Esophagus (tissue), 2 donors: ENCODE results near the gene CDC42EP2. TPM values are rescaled to one million over a fixed set of nuclear protein-coding genes. Genes with fewer than 3 reads are reported as not detected.
A peak's percentile ranks its signal among the peaks of the same experiment; 100 is the strongest.

ENCODE experiments used
- H3K27ac ChIP-seq, 2 donors: one replicate each; pipeline ENCODE4 v1.5.1; 2013; ENCODE audit warnings: low read depth in 2 of 2, mild to moderate bottlenecking in 2 of 2, inconsistent platforms in 1 of 2, low read length in 1 of 2, moderate library complexity in 1 of 2
- H3K27me3 ChIP-seq, 2 donors: one replicate each; pipeline ENCODE4 v1.6.1; 2013; ENCODE audit warnings: low read length in 2 of 2, control low read depth in 1 of 2, mild to moderate bottlenecking in 1 of 2; ENCODE audit not compliant: insufficient read depth in 2 of 2, control insufficient read depth in 1 of 2
- H3K36me3 ChIP-seq, 2 donors: one replicate each; pipeline ENCODE4 v1.6.1; 2013; ENCODE audit warnings: low read length in 1 of 2; ENCODE audit not compliant: control insufficient read depth in 2 of 2, insufficient read depth in 2 of 2
- H3K4me1 ChIP-seq, 2 donors: one replicate each; pipeline ENCODE4 v1.6.1; 2013; ENCODE audit warnings: low read length in 1 of 2; ENCODE audit not compliant: control insufficient read depth in 2 of 2, insufficient read depth in 2 of 2
- H3K4me3 ChIP-seq, 2 donors: one replicate each; pipeline ENCODE4 v1.5.1; 2013; ENCODE audit warnings: low read length in 2 of 2, mild to moderate bottlenecking in 2 of 2, low read depth in 1 of 2, moderate library complexity in 1 of 2
- H3K9me3 ChIP-seq, 2 donors: one replicate each; pipeline ENCODE4 v1.6.1; 2013; ENCODE audit warnings: mild to moderate bottlenecking in 2 of 2, low read depth in 1 of 2, low read length in 1 of 2, moderate library complexity in 1 of 2; ENCODE audit not compliant: control insufficient read depth in 2 of 2, insufficient read depth in 1 of 2
- WGBS, 2 donors: extraction: QIAGEN DNeasy Blood & Tissue Kit; methylation state at CpG; one replicate each; pipeline ENCODE4 v1.1.7; 2013; 5-methylcytosine and 5-hydroxymethylcytosine counted together
- polyA plus RNA-seq, 2 donors: library from polyadenylated mRNA; stranded (reverse); fragments of 200-250 nt; gene quantifications; one replicate each; pipeline ENCODE4 v1.2.3, GENCODE V29; 2013
- donor health status: healthy with polysubstance abuse.
- donor health status: Bipolar disorder and iron deficiency.

Gene CDC42EP2
- polyA plus RNA-seq, 2 donors = 4.4 to 4.7 TPM

GRCh38 chr11:65297026-65297672 is 17.5 kb upstream of the CDC42EP2 start:
- peaks cover 3 to 12% of the 10 kb centered on the region in 2 donors for H3K36me3 ChIP-seq
- WGBS, 2 donors = 83 to 85% methylated on average over 12 of the region's 12 CpGs
- H3K4me1 ChIP-seq = peaks cover 3 to 5% of the 10 kb centered on the region in 2 donors
- no peaks in the 10 kb centered on the region for H3K27me3 ChIP-seq
- H3K27ac ChIP-seq = peak overlapping the region; percentile 74 to 80
- no peak overlapping the region for H3K4me3 ChIP-seq
- no peaks in the 10 kb centered on the region for H3K9me3 ChIP-seq

GRCh38 chr11:65298131-65298535 is 16.5 kb upstream of the CDC42EP2 start:
- 59 to 73% methylated on average over 8 of the region's 8 CpGs for WGBS, 2 donors
- Histone ChIP-seq H3K27ac (peak overlapping the region; percentile 76 to 87), H3K9me3 (no peaks in the 10 kb centered on the region), H3K4me3 (no peak overlapping the region), H3K27me3 (no peaks in the 10 kb centered on the region), H3K36me3 (peaks cover 3 to 9% of the 10 kb centered on the region in 2 donors), H3K4me1 (peaks cover 3 to 7% of the 10 kb centered on the region in 2 donors)

GRCh38 chr11:65298655-65299179 is 15.9 kb upstream of the CDC42EP2 start:
- WGBS, 2 donors = 60 to 76% methylated on average over 12 of the region's 12 CpGs
- Histone ChIP-seq H3K9me3 (no peaks in the 10 kb centered on the region), H3K4me3 (no peak overlapping the region), H3K36me3 (peaks cover 3 to 10% of the 10 kb centered on the region in 2 donors), H3K4me1 (peaks cover 3 to 7% of the 10 kb centered on the region in 2 donors), H3K27ac (peak overlapping the region; percentile 76 to 87), H3K27me3 (no peaks in the 10 kb centered on the region)

GRCh38 chr11:65300621-65301275 is 13.9 kb upstream of the CDC42EP2 start:
- Histone ChIP-seq H3K27me3 (no peaks in the 10 kb centered on the region), H3K4me1 (peaks cover 0 to 4% of the 10 kb centered on the region in 2 donors), H3K27ac (peak overlapping the region in 1 of 2 donors; percentile 16), H3K36me3 (peaks cover 3 to 11% of the 10 kb centered on the region in 2 donors), H3K9me3 (no peaks in the 10 kb centered on the region), H3K4me3 (no peak overlapping the region)
- WGBS, 2 donors = 85 to 90% methylated on average over 17 of the region's 17 CpGs

DNA sequence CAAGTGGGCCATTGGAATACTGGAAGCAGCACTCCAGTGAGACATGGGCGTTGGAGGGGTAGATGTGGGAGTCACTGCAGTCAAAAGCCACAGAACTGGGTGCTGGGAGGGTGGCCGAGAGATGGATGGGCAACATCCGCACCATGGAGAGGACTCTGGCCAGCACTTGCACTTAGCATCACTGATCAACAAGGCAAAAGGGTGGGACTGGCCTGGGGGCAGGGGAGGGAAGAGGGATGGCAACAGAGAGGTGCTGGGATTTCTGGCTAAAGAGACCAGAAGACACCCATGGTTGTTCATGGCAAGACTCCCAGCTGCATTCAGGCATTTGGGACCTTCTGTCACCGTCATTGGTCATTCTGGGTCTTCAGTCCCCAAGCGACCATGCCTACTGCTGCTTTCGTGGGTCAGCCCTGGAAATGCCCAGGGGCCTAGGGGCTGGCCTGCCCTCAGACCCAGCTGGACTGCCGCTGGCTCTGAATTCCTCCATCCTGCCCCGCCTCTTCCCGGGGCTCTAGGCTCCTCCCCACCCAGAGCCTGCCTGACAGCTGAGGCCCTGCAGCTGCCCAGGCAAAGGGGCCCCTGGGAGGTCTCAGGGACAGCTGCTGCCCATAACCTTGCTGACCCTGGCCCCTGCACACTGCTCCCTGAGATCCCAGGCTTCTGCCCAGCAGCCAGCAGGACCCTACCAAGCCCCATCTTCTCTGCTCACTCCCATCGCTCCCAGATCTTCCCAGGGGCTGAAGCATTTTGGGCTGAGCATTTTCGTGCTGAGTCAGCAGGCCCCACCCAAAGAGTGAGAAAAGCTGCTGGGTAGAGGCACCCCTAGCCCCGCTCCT is 13.0 kb upstream of the CDC42EP2 start:
- peaks cover 3 to 8% of the 10 kb centered on the region in 2 donors for H3K36me3 ChIP-seq
- no peak overlapping the region for H3K4me3 ChIP-seq
- H3K9me3 ChIP-seq = no peaks in the 10 kb centered on the region
- WGBS, 2 donors = 66 to 69% methylated on average over 12 of the region's 12 CpGs
- H3K4me1 ChIP-seq = peaks cover 0 to 4% of the 10 kb centered on the region in 2 donors
- no peaks in the 10 kb centered on the region for H3K27me3 ChIP-seq
- H3K27ac ChIP-seq = peak overlapping the region; percentile 16 to 17

- H3K27me3 ChIP-seq = no peaks in the 10 kb centered on the region
- no peaks in the 10 kb centered on the region for H3K9me3 ChIP-seq
- no peak overlapping the region for H3K4me3 ChIP-seq
- H3K27ac ChIP-seq = no peak overlapping the region
- peaks cover 0 to 3% of the 10 kb centered on the region in 2 donors for H3K36me3 ChIP-seq
- WGBS, 2 donors = 92 to 94% methylated on average over 3 of the region's 3 CpGs
- H3K4me1 ChIP-seq = peaks cover 2% of the 10 kb centered on the region in 2 donors
These were observed 11.1 kb upstream of the CDC42EP2 start for GRCh38 chr11:65303555-65303954.

GRCh38 chr11:65304110-65304509 is 10.6 kb upstream of the CDC42EP2 start:
- H3K27me3 ChIP-seq = no peaks in the 10 kb centered on the region
- H3K9me3 ChIP-seq = no peaks in the 10 kb centered on the region
- WGBS, 2 donors = 94 to 100% methylated on average over 4 of the region's 4 CpGs
- H3K4me1 ChIP-seq = peaks cover 2% of the 10 kb centered on the region in 2 donors
- H3K36me3 ChIP-seq = peaks cover 0 to 3% of the 10 kb centered on the region in 2 donors
- H3K4me3 ChIP-seq = no peak overlapping the region
- H3K27ac ChIP-seq = no peak overlapping the region

GRCh38 chr11:65304613-65305012 is 10.1 kb upstream of the CDC42EP2 start:
- H3K27me3 ChIP-seq = no peaks in the 10 kb centered on the region
- no peaks in the 10 kb centered on the region for H3K9me3 ChIP-seq
- H3K4me1 ChIP-seq = peaks cover 2% of the 10 kb centered on the region in 2 donors
- WGBS, 2 donors = 91 to 99% methylated on average over 7 of the region's 7 CpGs
- H3K27ac ChIP-seq = no peak overlapping the region
- peaks cover 0 to 3% of the 10 kb centered on the region in 2 donors for H3K36me3 ChIP-seq
- no peak overlapping the region for H3K4me3 ChIP-seq

- no peak overlapping the region for H3K4me3 ChIP-seq
- WGBS, 2 donors = 56 to 63% methylated on average over 17 of the region's 17 CpGs
- peaks cover 2% of the 10 kb centered on the region in 2 donors for H3K4me1 ChIP-seq
- H3K9me3 ChIP-seq = no peaks in the 10 kb centered on the region
- H3K36me3 ChIP-seq = peaks cover 0 to 3% of the 10 kb centered on the region in 2 donors
- peak overlapping the region; percentile 47 to 50 for H3K27ac ChIP-seq
- H3K27me3 ChIP-seq = no peaks in the 10 kb centered on the region
These were observed 9.0 kb upstream of the CDC42EP2 start for GRCh38 chr11:65305501-65306268.
